GM19438 (cell line): ENCODE data around the gene MTO1.
A peak's percentile ranks its signal among the peaks of the same experiment; 100 is the strongest.
"Not testable (repeated sequence)": the region's sequence is repeated elsewhere in the genome, so short reads cannot be mapped to it uniquely, and the experiment has no call there.

Experiments
- ATAC-seq: cut with Tn5 transposase; IDR thresholded peaks from one replicate; pipeline ENCODE4 v1.9.1; 2021; ENCODE audit warnings: low read depth; ENCODE audit not compliant: unreplicated experiment

The MTO1 gene

GRCh38 chr6:73461537-73462350 is at the start of gene MTO1:
MTO1 (plus strand) TSS chr6:73461737; CDS start chr6:73461855, 118 bp downstream.
- peak; percentile 85 for ATAC-seq

GRCh38 chr6:73413102-73413501 is 48.4 kb upstream of the MTO1 start:
- ATAC-seq, result no peak

GRCh38 chr6:73418081-73418741 is 43.3 kb upstream of the MTO1 start:
- ATAC-seq, result no peak

GRCh38 chr6:73421534-73421933 is 40.0 kb upstream of the MTO1 start:
- no peak for ATAC-seq

GRCh38 chr6:73435236-73435635 is 26.3 kb upstream of the MTO1 start:
- ATAC-seq, result no peak

GRCh38 chr6:73443555-73443954 is 18.0 kb upstream of the MTO1 start:
- ATAC-seq, result no peak

GRCh38 chr6:73451223-73452106 is 10.1 kb upstream of the MTO1 start:
- ATAC-seq, result peak; percentile 50

GRCh38 chr6:73452107-73452461 is 9.5 kb upstream of the MTO1 start, which contains the start of gene CGAS:
CGAS (minus strand) TSS chr6:73452297; CDS start chr6:73452181, 116 bp downstream.
- ATAC-seq, result peak; percentile 60

GRCh38 chr6:73455865-73456629 is 5.5 kb upstream of the MTO1 start:
- no peak for ATAC-seq

- ATAC-seq, result not testable (repeated sequence)
Measured at GRCh38 chr6:73459474-73459873, 2.1 kb upstream of the MTO1 start.

GRCh38 chr6:73460056-73460455 is 1.5 kb upstream of the MTO1 start:
- ATAC-seq, result no peak

GRCh38 chr6:73471686-73472290 is 10.3 kb downstream of the MTO1 start:
- ATAC-seq, result peak; percentile 96

- ATAC-seq, result no peak
Measured at GRCh38 chr6:73476723-73477122, 15.2 kb downstream of the MTO1 start.

GRCh38 chr6:73477407-73477806 is 15.9 kb downstream of the MTO1 start:
- no peak for ATAC-seq

GRCh38 chr6:73481969-73482368 is 20.4 kb downstream of the MTO1 start:
- no peak for ATAC-seq

GRCh38 chr6:73484438-73484837 is 22.9 kb downstream of the MTO1 start:
- ATAC-seq, result no peak

- ATAC-seq, result no peak
Measured at GRCh38 chr6:73487473-73487872, 25.9 kb downstream of the MTO1 start.

- no peak for ATAC-seq
Measured at GRCh38 chr6:73491377-73491776, 29.8 kb downstream of the MTO1 start.

GRCh38 chr6:73497915-73498314 is 36.4 kb downstream of the MTO1 start:
- no peak for ATAC-seq
